ENCODE data around the gene CDIP1. TPM values are rescaled to one million over a fixed set of nuclear protein-coding genes. Genes with fewer than 3 reads are reported as not detected.

CDIP1 gene
- total and polyA plus RNA-seq, 10 of the 15 experiments (the other 5 are each of a cell fraction or from before 2014, with no cell fraction given), result 6.1 to 32.4 (median 13.6) TPM

DNA sequence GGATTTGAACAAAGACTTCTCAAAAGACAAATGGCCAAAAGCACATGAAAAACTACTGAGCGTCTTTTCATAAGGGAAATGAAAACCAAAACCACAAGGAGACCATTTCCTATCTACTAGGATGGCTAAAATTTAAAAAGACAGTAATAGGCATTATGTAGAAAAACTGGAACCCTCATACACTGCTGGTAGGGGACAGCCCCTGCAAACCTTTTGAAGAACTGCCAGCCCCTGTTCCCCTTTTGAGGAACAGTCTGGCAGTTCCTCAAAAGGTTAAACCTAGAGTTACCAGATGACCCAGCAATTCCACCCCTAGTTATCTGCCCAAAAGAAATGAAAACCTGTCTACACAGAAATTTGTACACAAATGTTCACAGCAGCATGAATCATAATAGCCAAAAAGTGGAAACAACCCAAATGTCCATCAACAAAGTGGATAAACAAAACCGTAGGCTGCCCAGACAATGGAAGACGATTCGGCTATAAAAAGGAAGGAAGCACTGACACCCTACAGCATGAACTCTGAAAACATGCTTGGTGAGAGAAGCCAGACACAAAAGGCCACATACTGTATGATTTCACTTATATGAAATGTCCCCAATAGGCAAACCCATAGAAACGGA lies 22.9 kb downstream of the CDIP1 start (continued):
- TF ChIP-seq, protein P1, sequence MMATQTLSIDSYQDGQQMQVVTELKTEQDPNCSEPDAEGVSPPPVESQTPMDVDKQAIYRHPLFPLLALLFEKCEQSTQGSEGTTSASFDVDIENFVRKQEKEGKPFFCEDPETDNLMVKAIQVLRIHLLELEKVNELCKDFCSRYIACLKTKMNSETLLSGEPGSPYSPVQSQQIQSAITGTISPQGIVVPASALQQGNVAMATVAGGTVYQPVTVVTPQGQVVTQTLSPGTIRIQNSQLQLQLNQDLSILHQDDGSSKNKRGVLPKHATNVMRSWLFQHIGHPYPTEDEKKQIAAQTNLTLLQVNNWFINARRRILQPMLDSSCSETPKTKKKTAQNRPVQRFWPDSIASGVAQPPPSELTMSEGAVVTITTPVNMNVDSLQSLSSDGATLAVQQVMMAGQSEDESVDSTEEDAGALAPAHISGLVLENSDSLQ (IDR thresholded peaks at IDR 0.05), result peak; percentile 43; the same call in 1 of the 2 replicates
- TF ChIP-seq SUPT20H (IDR thresholded peaks at IDR 0.05; ENCODE audit: borderline replicate concordance, control insufficient read depth, low read depth, low read length) (no peak), CBFB (IDR thresholded peaks at IDR 0.05; ENCODE audit: low read depth) (peak; percentile 85), ZBTB33 (IDR thresholded peaks at IDR 0.05) (no peak), FOXM1 (IDR thresholded peaks at IDR 0.05; ENCODE audit: low read depth, low read length) (peak; percentile 43; the same call in 1 of the 2 replicates), CHD4 (IDR thresholded peaks at IDR 0.05) (no peak), KLF5 (IDR thresholded peaks at IDR 0.05; ENCODE audit: partially characterized antibody) (peak; percentile 30), ETV6 (conservative IDR thresholded peaks at IDR 0.05 in 1 of 2, IDR thresholded peaks at IDR 0.05 in 1 of 2; ENCODE audit: borderline replicate concordance in 1 of 2, low read depth in 1 of 2) (peak in 1 of 2 experiments; percentile 50; a peak in 1 of 4 replicates), YBX1 (IDR thresholded peaks at IDR 0.05) (no peak), KAT2A (conservative IDR thresholded peaks at IDR 0.05; ENCODE audit: control insufficient read depth, low read depth, low read length) (no peak)
- TF ChIP-seq, protein P2, sequence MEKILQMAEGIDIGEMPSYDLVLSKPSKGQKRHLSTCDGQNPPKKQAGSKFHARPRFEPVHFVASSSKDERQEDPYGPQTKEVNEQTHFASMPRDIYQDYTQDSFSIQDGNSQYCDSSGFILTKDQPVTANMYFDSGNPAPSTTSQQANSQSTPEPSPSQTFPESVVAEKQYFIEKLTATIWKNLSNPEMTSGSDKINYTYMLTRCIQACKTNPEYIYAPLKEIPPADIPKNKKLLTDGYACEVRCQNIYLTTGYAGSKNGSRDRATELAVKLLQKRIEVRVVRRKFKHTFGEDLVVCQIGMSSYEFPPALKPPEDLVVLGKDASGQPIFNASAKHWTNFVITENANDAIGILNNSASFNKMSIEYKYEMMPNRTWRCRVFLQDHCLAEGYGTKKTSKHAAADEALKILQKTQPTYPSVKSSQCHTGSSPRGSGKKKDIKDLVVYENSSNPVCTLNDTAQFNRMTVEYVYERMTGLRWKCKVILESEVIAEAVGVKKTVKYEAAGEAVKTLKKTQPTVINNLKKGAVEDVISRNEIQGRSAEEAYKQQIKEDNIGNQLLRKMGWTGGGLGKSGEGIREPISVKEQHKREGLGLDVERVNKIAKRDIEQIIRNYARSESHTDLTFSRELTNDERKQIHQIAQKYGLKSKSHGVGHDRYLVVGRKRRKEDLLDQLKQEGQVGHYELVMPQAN (conservative IDR thresholded peaks at IDR 0.05), result no peak
- TF ChIP-seq, protein P3, sequence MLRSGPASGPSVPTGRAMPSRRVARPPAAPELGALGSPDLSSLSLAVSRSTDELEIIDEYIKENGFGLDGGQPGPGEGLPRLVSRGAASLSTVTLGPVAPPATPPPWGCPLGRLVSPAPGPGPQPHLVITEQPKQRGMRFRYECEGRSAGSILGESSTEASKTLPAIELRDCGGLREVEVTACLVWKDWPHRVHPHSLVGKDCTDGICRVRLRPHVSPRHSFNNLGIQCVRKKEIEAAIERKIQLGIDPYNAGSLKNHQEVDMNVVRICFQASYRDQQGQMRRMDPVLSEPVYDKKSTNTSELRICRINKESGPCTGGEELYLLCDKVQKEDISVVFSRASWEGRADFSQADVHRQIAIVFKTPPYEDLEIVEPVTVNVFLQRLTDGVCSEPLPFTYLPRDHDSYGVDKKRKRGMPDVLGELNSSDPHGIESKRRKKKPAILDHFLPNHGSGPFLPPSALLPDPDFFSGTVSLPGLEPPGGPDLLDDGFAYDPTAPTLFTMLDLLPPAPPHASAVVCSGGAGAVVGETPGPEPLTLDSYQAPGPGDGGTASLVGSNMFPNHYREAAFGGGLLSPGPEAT (IDR thresholded peaks at IDR 0.05; ENCODE audit: low read depth), result peak; percentile 86
- TF ChIP-seq, protein P4, sequence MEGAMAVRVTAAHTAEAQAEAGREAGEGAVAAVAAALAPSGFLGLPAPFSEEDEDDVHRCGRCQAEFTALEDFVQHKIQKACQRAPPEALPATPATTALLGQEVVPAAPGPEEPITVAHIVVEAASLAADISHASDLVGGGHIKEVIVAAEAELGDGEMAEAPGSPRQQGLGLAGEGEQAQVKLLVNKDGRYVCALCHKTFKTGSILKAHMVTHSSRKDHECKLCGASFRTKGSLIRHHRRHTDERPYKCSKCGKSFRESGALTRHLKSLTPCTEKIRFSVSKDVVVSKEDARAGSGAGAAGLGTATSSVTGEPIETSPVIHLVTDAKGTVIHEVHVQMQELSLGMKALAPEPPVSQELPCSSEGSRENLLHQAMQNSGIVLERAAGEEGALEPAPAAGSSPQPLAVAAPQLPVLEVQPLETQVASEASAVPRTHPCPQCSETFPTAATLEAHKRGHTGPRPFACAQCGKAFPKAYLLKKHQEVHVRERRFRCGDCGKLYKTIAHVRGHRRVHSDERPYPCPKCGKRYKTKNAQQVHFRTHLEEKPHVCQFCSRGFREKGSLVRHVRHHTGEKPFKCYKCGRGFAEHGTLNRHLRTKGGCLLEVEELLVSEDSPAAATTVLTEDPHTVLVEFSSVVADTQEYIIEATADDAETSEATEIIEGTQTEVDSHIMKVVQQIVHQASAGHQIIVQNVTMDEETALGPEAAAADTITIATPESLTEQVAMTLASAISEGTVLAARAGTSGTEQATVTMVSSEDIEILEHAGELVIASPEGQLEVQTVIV (IDR thresholded peaks at IDR 0.05; ENCODE audit: borderline replicate concordance, partially characterized antibody), result no peak
- TF ChIP-seq, protein P5, sequence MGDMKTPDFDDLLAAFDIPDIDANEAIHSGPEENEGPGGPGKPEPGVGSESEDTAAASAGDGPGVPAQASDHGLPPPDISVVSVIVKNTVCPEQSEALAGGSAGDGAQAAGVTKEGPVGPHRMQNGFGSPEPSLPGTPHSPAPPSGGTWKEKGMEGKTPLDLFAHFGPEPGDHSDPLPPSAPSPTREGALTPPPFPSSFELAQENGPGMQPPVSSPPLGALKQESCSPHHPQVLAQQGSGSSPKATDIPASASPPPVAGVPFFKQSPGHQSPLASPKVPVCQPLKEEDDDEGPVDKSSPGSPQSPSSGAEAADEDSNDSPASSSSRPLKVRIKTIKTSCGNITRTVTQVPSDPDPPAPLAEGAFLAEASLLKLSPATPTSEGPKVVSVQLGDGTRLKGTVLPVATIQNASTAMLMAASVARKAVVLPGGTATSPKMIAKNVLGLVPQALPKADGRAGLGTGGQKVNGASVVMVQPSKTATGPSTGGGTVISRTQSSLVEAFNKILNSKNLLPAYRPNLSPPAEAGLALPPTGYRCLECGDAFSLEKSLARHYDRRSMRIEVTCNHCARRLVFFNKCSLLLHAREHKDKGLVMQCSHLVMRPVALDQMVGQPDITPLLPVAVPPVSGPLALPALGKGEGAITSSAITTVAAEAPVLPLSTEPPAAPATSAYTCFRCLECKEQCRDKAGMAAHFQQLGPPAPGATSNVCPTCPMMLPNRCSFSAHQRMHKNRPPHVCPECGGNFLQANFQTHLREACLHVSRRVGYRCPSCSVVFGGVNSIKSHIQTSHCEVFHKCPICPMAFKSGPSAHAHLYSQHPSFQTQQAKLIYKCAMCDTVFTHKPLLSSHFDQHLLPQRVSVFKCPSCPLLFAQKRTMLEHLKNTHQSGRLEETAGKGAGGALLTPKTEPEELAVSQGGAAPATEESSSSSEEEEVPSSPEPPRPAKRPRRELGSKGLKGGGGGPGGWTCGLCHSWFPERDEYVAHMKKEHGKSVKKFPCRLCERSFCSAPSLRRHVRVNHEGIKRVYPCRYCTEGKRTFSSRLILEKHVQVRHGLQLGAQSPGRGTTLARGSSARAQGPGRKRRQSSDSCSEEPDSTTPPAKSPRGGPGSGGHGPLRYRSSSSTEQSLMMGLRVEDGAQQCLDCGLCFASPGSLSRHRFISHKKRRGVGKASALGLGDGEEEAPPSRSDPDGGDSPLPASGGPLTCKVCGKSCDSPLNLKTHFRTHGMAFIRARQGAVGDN (IDR thresholded peaks at IDR 0.05), result no peak

Measured in GM12878 (cell line).